HuH-7.5 (cell line): ENCODE results near the gene ITGB1BP2.
"Not testable (repeated sequence)": the region's sequence is repeated elsewhere in the genome, so short reads cannot be mapped to it uniquely, and the experiment has no call there.

ENCODE experiments used
- DNase-seq: peaks from one replicate; pipeline ENCODE4 v3.0.0; 2011; ENCODE audit warnings: low spot score

Gene ITGB1BP2

DNA sequence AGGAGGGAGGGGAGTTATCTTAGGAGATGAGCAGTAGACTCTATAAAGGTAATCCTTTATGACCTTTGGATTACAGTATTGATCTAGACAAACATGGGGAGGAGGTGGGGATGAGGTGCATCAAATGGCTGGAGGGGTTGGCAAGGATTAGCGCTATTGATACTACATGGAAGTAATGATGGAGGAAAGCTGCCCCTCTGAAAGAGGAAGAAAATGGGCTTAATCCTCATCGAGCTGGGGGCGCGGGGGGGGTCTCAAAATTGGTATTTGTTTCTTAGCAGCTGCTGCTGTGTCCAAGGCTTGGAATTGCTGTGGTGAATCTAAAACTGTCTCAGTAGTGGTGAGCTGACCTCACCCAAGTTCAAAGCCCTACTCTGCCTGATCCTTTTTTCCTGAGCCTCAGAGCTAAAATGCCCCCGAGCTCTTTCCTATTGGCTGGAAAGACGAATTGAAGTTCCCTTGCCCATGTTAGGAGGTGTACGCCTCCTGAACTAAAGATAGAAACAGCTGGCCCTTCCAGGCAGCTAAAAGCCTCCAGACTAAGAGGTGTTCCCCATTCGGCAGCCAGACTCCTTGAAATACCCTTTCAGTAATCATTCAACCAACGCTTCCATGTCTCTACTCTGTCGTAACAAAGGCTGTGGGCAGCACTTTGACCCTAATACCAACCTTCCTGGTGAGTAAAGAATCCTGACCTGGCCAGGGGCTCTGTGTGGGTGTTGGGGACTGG lies at the start of gene ITGB1BP2:
Gene ITGB1BP2, plus strand, starts transcription at position 556 of the 730 bp plus-strand sequence. Its CDS starts 57 bp downstream, at position 613.
- no peak for DNase-seq

- no peak for DNase-seq
These were observed 49.3 kb upstream of the ITGB1BP2 start for GRCh38 chrX:71252221-71252620.

DNA sequence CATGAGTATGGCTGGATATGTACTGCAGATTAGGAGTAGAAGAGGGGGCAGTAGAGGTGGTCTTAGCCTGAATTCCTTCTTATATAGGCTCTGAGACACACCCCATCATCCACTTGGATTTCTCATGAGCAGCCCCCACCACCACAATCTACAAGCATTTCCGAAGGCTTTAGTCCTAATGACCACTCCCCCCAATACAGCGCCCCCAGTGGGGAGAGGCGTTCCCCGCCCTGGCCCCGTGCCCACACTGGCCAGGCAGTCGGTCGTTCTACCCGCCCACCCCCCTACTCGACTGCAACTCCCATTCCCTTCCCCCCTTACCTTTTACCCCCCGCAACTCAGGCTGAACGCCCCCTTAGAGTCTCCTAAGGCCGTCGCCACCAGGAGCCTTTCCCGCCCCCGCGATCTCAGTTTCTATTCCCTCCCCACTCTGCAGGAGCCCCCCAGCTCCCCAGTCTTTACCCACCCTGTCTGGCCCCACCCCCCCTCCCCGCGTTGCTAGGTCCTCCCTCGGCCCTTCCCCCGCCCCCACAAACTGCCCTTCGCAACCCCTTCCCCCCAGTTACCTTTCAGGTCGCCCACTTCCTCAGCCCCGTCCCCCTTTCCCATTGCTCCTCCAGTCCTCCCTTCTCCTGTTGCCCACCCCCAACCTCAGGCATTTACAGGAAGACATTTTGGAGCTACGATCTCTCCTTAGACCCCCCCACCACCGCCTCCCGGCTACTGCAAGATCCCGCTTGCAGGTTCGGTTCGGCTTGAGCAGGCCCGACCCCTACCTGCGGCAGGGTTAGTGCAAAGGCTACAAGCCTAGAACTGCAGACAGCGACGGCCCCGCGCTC lies 48.1 kb upstream of the ITGB1BP2 start:
- peak; percentile 48 for DNase-seq

- peak; percentile 86 for DNase-seq
These were observed 47.2 kb upstream of the ITGB1BP2 start, which contains the start of gene ZMYM3 for GRCh38 chrX:71254092-71254963. TSS of gene ZMYM3 (minus strand) at chrX:71254140. CDS start at chrX:71253255, 885 bp downstream.

DNA sequence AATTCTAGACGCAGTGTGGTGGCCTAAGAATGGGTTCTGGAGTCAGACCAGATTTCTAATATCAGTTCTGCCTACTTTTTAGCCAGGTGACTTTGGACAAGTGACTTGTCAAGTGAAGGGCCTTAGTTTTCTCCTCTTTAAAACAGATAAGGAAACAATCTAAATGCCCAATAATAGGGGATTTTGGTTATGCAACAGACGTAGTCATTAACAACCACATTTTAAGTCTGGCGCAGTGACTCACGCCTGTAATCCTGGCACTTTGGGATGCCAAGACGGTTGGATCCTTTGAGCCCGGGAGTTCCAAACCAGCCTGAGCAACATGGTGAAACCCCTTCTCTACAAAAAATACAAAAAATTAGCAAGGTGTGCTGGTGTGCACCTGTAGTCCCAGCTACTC lies 45.5 kb upstream of the ITGB1BP2 start:
- DNase-seq, result no peak

DNA sequence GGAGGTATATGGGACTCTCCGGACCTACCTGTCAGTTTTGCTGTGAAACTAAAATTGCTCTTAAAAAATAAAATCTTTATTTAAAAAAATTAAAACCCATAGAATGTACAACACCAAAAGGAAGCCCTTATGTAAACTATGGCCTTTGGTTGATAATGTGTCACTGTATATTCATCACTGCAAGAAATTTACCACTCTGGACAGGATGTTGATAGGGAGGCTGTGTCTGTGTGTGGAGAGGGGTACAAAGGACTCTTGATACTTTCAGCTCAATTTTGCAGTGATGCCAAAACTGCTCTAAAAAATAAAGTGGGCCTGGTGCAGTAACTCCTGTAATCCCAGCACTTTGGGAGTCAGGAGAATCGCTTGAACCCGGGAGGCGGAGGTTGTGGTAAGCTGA lies 44.7 kb upstream of the ITGB1BP2 start:
- no peak for DNase-seq

DNA sequence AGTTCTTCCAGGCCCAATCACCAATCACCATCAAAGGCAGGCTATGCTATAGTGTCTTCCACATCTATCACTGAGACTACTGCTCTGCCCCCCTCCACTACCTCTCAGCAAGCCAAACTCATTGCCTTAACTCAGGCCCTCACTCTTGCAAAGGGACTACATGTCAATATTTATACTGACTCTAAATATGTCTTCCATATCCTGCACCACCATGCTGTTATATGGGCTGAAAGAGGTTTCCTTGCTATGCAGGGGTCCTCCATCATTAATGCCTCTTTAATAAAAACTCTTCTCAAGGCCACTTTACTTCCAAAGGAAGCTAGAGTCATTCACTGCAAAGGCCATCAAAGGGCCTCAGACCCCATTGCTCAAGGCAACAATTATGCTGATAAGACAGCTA lies 32.9 kb upstream of the ITGB1BP2 start:
- DNase-seq, result not testable (repeated sequence)

GRCh38 chrX:71269801-71270395 lies 31.7 kb upstream of the ITGB1BP2 start:
- DNase-seq, result no peak

DNA sequence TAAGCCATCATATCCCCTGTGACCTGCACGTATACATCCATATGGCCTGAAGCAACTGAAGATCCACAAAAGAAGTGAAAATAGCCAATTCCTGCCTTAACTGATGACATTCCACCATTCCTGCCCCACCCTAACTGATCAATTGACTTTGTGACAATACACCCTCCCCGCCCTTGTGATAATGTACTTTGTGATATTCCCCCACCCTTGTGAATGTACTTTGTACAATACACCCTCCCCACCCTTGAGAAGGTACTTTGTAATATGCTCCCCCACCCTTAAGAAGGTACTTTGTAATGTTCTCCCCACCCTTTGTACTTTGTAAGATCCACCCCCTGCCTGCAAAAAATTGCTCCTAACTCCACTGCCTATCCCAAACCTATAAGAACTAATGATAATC lies 29.2 kb upstream of the ITGB1BP2 start:
- not testable (repeated sequence) for DNase-seq

GRCh38 chrX:71281300-71281699 lies 20.2 kb upstream of the ITGB1BP2 start:
- DNase-seq, result not testable (repeated sequence)

DNA sequence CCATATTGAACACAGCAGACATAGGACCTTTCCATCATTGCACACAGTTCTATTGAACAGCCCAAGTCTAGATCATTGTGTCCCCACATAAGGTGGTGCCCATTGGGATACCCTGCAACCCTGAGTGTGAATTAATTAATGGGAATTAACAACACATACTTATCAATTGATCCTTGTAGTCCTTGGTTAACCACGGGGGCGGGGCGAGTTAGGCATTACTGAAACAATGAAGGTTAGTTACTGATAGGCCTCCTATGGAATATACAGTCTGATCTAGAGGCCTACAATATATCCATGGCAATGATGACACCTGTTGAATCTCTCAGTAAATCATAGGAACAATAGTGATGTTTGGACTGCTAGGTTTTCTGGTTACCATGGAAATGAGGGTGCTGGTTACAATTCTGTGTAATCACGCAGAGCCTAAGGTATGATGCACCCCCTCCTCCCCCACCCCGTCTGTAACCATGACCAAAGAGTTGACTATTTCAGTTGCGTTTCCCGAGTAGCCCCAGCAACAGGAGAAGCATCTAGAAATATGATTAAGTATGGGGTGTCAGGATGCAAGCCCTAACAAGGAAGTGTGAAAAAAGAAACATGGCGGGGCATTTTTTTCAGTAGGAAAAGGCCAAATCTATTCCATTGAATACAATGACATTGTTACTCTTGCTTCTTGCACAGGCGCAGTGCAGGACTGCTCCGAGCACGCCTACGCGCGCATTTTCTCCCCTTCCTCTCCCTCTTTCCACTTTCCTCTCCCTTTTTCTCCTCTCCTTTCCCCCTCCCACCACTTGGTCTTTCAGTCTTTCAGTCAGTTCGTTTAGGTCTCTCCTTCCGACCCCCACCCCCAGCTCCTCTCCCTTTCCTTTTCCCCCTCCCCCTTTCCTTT lies 18.8 kb upstream of the ITGB1BP2 start:
- DNase-seq, result no peak

DNA sequence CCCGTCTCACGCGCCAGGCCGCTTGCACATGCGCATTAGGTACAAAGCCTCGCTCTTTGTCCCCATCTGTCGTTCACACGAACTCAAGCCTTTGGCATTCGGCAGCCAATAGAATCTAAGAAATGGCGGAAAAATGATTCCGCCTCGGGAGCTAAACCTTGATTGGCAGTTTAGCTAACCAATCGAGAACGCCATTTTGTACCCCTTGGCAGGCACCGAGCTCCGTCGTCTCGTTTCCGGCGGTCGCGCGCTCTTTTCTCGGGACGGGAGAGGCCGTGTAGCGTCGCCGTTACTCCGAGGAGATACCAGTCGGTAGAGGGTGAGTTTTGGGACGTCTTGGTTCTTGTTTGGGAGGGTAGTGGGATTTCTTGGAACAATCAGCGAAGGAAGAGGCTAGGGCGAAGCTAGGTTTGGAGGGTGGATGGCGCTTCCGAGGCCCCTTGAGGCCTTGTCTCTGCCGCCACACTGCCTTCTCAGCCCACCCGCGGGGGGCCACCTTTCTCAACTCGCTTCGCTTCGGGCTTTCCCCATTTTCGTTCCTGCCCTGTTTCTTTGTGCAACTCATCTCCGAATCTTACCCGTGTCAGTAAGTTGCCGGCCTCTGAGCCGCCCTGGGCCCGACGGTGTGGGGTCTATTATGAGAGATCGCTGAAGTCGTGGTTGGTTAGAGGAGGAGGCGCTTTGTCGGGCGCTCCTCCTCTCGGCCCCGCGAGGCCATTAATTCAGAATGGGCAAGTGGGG lies 18.0 kb upstream of the ITGB1BP2 start, which contains the start of gene NONO:
Gene NONO, plus strand, starts transcription at position 233 of the 741 bp plus-strand sequence. CDS start 7,003 bp downstream, outside the sequence.
- DNase-seq, result peak; percentile 75

- DNase-seq, result no peak
These were observed 15.6 kb upstream of the ITGB1BP2 start for GRCh38 chrX:71285929-71286328.

GRCh38 chrX:71291381-71291780 lies 10.2 kb upstream of the ITGB1BP2 start:
- DNase-seq, result no peak

GRCh38 chrX:71292669-71293365 lies 8.7 kb upstream of the ITGB1BP2 start:
- DNase-seq, result no peak

DNA sequence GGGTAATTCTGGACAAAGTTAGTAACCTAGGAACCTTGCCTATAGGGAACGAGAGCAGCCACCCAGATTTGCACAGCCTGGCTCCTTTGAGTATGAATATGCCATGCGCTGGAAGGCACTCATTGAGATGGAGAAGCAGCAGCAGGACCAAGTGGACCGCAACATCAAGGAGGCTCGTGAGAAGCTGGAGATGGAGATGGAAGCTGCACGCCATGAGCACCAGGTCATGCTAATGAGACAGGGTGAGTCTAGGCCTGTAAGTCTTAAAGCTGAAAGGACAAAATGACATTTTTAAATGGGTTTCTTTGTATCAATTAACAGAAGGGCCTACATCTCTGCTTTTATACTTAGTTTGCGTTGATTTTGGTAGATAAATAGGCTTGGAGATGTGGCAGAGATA lies 4.7 kb upstream of the ITGB1BP2 start:
- DNase-seq, result no peak

DNA sequence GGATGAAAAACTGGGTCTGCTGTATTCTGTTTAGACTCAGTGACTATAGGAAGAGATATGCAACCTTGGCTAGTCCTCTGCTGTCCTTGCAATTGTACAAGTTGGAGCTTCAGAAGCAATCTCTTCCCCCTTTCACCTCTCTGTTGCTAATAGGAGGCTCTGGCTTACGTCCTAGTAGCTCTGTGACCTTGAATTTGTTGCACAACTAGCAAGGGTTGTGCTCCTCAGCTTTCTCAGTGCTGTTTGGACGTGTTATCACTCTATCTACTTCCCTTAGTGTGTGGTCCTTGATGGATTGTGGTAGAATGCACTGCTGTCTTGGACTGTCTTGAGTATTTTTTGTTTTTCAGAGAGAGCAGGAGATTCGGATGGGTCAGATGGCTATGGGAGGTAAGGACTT lies 3.4 kb upstream of the ITGB1BP2 start:
- DNase-seq, result no peak

GRCh38 chrX:71300064-71300463 lies 1.5 kb upstream of the ITGB1BP2 start:
- not testable (repeated sequence) for DNase-seq

- not testable (repeated sequence) for DNase-seq
These were observed 1.1 kb upstream of the ITGB1BP2 start for GRCh38 chrX:71300495-71300894.
